ENCODE results near the gene MSGN1. TPM values are rescaled to one million over a fixed set of nuclear protein-coding genes. Genes with fewer than 3 reads are reported as not detected.

The MSGN1 gene
- polyA plus RNA-seq, 1 of the 3 experiments (the other 2 are of a cell fraction), result not detected

GRCh38 chr2:17788773-17789172 lies 27.5 kb upstream of the MSGN1 start:
- Histone ChIP-seq H3F3A (replicated peaks; ENCODE audit: insufficient read depth) (no peaks in the 10 kb centered on the region), H3K4me1 (ENCODE audit: control insufficient read depth in 1 of 2, insufficient read depth in 2 of 2, low read depth in 1 of 2, low read length in 1 of 2) (peaks cover 4 to 22% of the 10 kb centered on the region in 2 experiments; a peak in 2 of 4 replicates), H3K27ac (ENCODE audit: low read depth in 2 of 2, low read length in 1 of 2) (peak overlapping the region in 1 of 2 experiments; percentile 82; a peak in 2 of 4 replicates), H3K79me2 (ENCODE audit: insufficient read depth) (no peaks in the 10 kb centered on the region), H4K20me1 (ENCODE audit: insufficient read depth) (no peaks in the 10 kb centered on the region), H3K9ac (no peak overlapping the region), H3K4me2 (no peak overlapping the region), H3K36me3 (replicated peaks in 1 of 2; ENCODE audit: control insufficient read depth in 1 of 2, insufficient read depth in 2 of 2, low read length in 1 of 2) (no peaks in the 10 kb centered on the region), H3K4me3 (ENCODE audit: low read depth in 2 of 2, low read length in 1 of 2) (no peak overlapping the region; a peak in 1 of 4 replicates), H2AFZ (ENCODE audit: low read depth) (no peak overlapping the region), H3K9me3 (no peaks in the 10 kb centered on the region), H3K27me3 (ENCODE audit: insufficient read depth) (no peaks in the 10 kb centered on the region), H3K9me2 (no peaks in the 10 kb centered on the region)
- WGBS (ENCODE audit: low lambda C conversion rate), result 48% methylated on average over 4 of the region's 4 CpGs
- ChIA-PET POLR2A (no interaction called here), CTCF (interaction anchor here (0.7 to 1.7 kb wide), 3 partner anchors 10 to 1032 kb away, joined by 4 to 6 read pairs (median 5); no protein-coding TSS in a partner anchor)
- TF ChIP-seq CHD2 (IDR thresholded peaks at IDR 0.05; ENCODE audit: low read length, partially characterized antibody) (peak; percentile 54), FOXM1 (IDR thresholded peaks at IDR 0.05; ENCODE audit: low read depth) (no peak), RAD21 (IDR thresholded peaks at IDR 0.05; ENCODE audit: low read length) (0 out of 2 replicates have a peak, but pooled peaks have one; percentile 3), GATA2 (CRISPR knock-in tag; IDR thresholded peaks at IDR 0.05) (peak; percentile 24; the same call in 1 of the 2 replicates), MXI1 (IDR thresholded peaks at IDR 0.05; ENCODE audit: low read depth, low read length) (peak; percentile 42), FOSL2 (IDR thresholded peaks at IDR 0.05; ENCODE audit: borderline replicate concordance, low read depth) (no peak), RFX5 (IDR thresholded peaks at IDR 0.05; ENCODE audit: low read length) (0 out of 2 replicates have a peak, but pooled peaks have one; percentile 37), EP300 (IDR thresholded peaks at IDR 0.05; ENCODE audit: borderline replicate concordance in 1 of 2, low read depth in 1 of 2, low read length in 1 of 2) (peak in 1 of 2 experiments; percentile 84; a peak in 2 of 4 replicates), POLR2AphosphoS5 (IDR thresholded peaks at IDR 0.05; ENCODE audit: low read depth, low read length) (no peak), RCOR1 (IDR thresholded peaks at IDR 0.05; ENCODE audit: low read length) (peak; percentile 55; the same call in 1 of the 2 replicates), ZBTB33 (IDR thresholded peaks at IDR 0.05; ENCODE audit: borderline replicate concordance, low read depth) (no peak)
- peak; percentile 51 for DNase-seq

- POLR2A ChIA-PET, result interaction anchor here (1.1 kb wide), 1 partner anchor 14 kb away, joined by 3 read pairs; no protein-coding TSS in a partner anchor
These were observed 25.7 kb upstream of the MSGN1 start for GRCh38 chr2:17790536-17790935.

More at GRCh38 chr2:17790536-17790935, 25.7 kb upstream of the MSGN1 start:
- WGBS (ENCODE audit: low lambda C conversion rate), result 71% methylated on average over 1 of the region's 1 CpG
- Histone ChIP-seq H3K27ac (ENCODE audit: low read depth in 2 of 2, low read length in 1 of 2) (no peak overlapping the region), H3K27me3 (ENCODE audit: insufficient read depth) (no peaks in the 10 kb centered on the region), H4K20me1 (ENCODE audit: insufficient read depth) (no peaks in the 10 kb centered on the region), H3K9ac (no peak overlapping the region), H2AFZ (ENCODE audit: low read depth) (no peak overlapping the region), H3K4me1 (ENCODE audit: control insufficient read depth in 1 of 2, insufficient read depth in 2 of 2, low read depth in 1 of 2, low read length in 1 of 2) (peaks cover 4 to 22% of the 10 kb centered on the region in 2 experiments; a peak in 2 of 4 replicates), H3K9me2 (no peaks in the 10 kb centered on the region), H3K4me3 (ENCODE audit: low read depth in 2 of 2, low read length in 1 of 2) (no peak overlapping the region), H3F3A (replicated peaks; ENCODE audit: insufficient read depth) (no peaks in the 10 kb centered on the region), H3K9me3 (no peaks in the 10 kb centered on the region), H3K79me2 (ENCODE audit: insufficient read depth) (no peaks in the 10 kb centered on the region), H3K36me3 (replicated peaks in 1 of 2; ENCODE audit: control insufficient read depth in 1 of 2, insufficient read depth in 2 of 2, low read length in 1 of 2) (no peaks in the 10 kb centered on the region), H3K4me2 (no peak overlapping the region)
- DNase-seq, result no peak
- CTCF ChIA-PET, result interaction anchor here (0.6 to 1.5 kb wide), 3 partner anchors 16 to 40 kb away, joined by 3 to 4 read pairs (median 3); no protein-coding TSS in a partner anchor
- TF ChIP-seq RAD21 (IDR thresholded peaks at IDR 0.05; ENCODE audit: low read length) (no peak), RCOR1 (IDR thresholded peaks at IDR 0.05; ENCODE audit: low read length) (no peak)

Data from SK-N-SH (cell line).